ENCODE data around the gene LAMA5. TPM values are rescaled to one million over a fixed set of nuclear protein-coding genes. Genes with fewer than 3 reads are reported as not detected.
A peak's percentile ranks its signal among the peaks of the same experiment; 100 is the strongest.

The LAMA5 gene
- polyA plus RNA-seq, 2 of the 4 experiments (the other 2 are of a cell fraction) = 20.4 to 196 TPM

GRCh38 chr20:62319346-62319909, 47.7 kb downstream of the LAMA5 start:
- ATAC-seq = no peak
- POLR2A ChIA-PET = interaction anchor here (1.5 kb wide), 1 partner anchor 31 kb away, joined by 8 read pairs; no protein-coding TSS in a partner anchor
- 91% methylated on average over 26 of the region's 29 CpGs for WGBS (ENCODE audit: missing lambda C conversion rate)
- no peak for DNase-seq (ENCODE audit: low read depth in 1 of 2, low spot score in 1 of 2)
- peaks cover 33% of the 10 kb centered on the region for H3K9me3 ChIP-seq
- H3K4me2 ChIP-seq = no peak overlapping the region
- peaks cover 11% of the 10 kb centered on the region; the same call in 2 of the 3 replicates for H3K4me1 ChIP-seq
- TF ChIP-seq CTCF (IDR thresholded peaks at IDR 0.05) (no peak), JUN (IDR thresholded peaks at IDR 0.05) (0 out of 5 replicates have a peak, but pooled peaks of 1 of the 2 experiments have one; percentile 24), POLR2AphosphoS2 (conservative IDR thresholded peaks at IDR 0.05; ENCODE audit: low read length) (peak; percentile 15; the same call in 1 of the 2 replicates)
- TF ChIP-seq, protein P1, sequence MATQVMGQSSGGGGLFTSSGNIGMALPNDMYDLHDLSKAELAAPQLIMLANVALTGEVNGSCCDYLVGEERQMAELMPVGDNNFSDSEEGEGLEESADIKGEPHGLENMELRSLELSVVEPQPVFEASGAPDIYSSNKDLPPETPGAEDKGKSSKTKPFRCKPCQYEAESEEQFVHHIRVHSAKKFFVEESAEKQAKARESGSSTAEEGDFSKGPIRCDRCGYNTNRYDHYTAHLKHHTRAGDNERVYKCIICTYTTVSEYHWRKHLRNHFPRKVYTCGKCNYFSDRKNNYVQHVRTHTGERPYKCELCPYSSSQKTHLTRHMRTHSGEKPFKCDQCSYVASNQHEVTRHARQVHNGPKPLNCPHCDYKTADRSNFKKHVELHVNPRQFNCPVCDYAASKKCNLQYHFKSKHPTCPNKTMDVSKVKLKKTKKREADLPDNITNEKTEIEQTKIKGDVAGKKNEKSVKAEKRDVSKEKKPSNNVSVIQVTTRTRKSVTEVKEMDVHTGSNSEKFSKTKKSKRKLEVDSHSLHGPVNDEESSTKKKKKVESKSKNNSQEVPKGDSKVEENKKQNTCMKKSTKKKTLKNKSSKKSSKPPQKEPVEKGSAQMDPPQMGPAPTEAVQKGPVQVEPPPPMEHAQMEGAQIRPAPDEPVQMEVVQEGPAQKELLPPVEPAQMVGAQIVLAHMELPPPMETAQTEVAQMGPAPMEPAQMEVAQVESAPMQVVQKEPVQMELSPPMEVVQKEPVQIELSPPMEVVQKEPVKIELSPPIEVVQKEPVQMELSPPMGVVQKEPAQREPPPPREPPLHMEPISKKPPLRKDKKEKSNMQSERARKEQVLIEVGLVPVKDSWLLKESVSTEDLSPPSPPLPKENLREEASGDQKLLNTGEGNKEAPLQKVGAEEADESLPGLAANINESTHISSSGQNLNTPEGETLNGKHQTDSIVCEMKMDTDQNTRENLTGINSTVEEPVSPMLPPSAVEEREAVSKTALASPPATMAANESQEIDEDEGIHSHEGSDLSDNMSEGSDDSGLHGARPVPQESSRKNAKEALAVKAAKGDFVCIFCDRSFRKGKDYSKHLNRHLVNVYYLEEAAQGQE (IDR thresholded peaks at IDR 0.05) = no peak
- H3K4me3 ChIP-seq = no peak overlapping the region
- FAIRE-seq = no peak
- no peak overlapping the region for H3K27ac ChIP-seq
- CTCF ChIA-PET = interaction anchor here (1.5 to 4.9 kb wide), 3 partner anchors 11 to 63 kb away, joined by 4 to 29 read pairs (median 5); no protein-coding TSS in a partner anchor

- ChIA-PET CTCF (interaction anchor here (1.7 to 4.9 kb wide), 3 partner anchors 12 to 64 kb away, joined by 5 to 29 read pairs (median 23); no protein-coding TSS in a partner anchor), POLR2A (interaction anchor here (1.2 to 1.5 kb wide), 2 partner anchors 31 to 45 kb away, joined by 3 to 8 read pairs; no protein-coding TSS in a partner anchor)
- Histone ChIP-seq H3K4me2 (no peak overlapping the region), H3K4me1 (peaks cover 11% of the 10 kb centered on the region; the same call in 2 of the 3 replicates), H3K27ac (peak overlapping the region in 1 of 2 experiments; percentile 70; a peak in 2 of 6 replicates), H3K4me3 (no peak overlapping the region), H3K9me3 (peaks cover 33% of the 10 kb centered on the region)
- no peak for FAIRE-seq
- 87% methylated on average over 29 of the region's 36 CpGs for WGBS (ENCODE audit: missing lambda C conversion rate)
- DNase-seq (ENCODE audit: low read depth in 1 of 2, low spot score in 1 of 2) = peak in 1 of 2 experiments; percentile 58
- TF ChIP-seq POLR2A (IDR thresholded peaks at IDR 0.05; ENCODE audit: low read length) = no peak
- TF ChIP-seq JUN (IDR thresholded peaks at IDR 0.05) = no peak; a peak in 1 of 5 replicates
- TF ChIP-seq, protein P1 (IDR thresholded peaks at IDR 0.05) = no peak
- TF ChIP-seq NFE2L2 (conservative IDR thresholded peaks at IDR 0.05; ENCODE audit: low read length) = no peak
- peak; percentile 49; the same call in 1 of the 2 replicates for TF ChIP-seq POLR2AphosphoS2 (conservative IDR thresholded peaks at IDR 0.05; ENCODE audit: low read length)
- no peak for TF ChIP-seq SREBF2 (IDR thresholded peaks at IDR 0.05)
- no peak for TF ChIP-seq NPAS2 (CRISPR knock-in tag; IDR thresholded peaks at IDR 0.05; ENCODE audit: borderline replicate concordance)
- peak; percentile 14 to 29; a peak in 5 of 6 replicates for ATAC-seq
Measured at GRCh38 chr20:62318400-62319345, 48.4 kb downstream of the LAMA5 start.

Measured in A549 (cell line).